Gastrocnemius medialis (tissue), 4 donors: Measurements from ENCODE around the gene SLC5A10. TPM values are rescaled to one million over a fixed set of nuclear protein-coding genes. Genes with fewer than 3 reads are reported as not detected.

ENCODE experiments used
- ATAC-seq, 2 donors: fragments of 150-250 bp; one replicate each; pipeline ENCODE4 v1.9.1; 2016
- DNase-seq, 2 donors: peaks; one replicate each; pipeline ENCODE4 v3.0.0-alpha.2; 2019
- H3K27ac ChIP-seq, 4 donors: fragments of 200-600 bp; sonication (generic); 1 replicate in 1 of 4; 2 replicates in 3 of 4; pipeline ENCODE4 v1.5.1; 2016 to 2018; ENCODE audit warnings: mild to moderate bottlenecking in 2 of 4, moderate library complexity in 1 of 4
- H3K27me3 ChIP-seq, 3 donors: fragments of 200-600 bp; sonication (generic) in 2 of 3; 1 replicate in 1 of 3; 2 replicates in 2 of 3; pipeline versions ENCODE4 v1.5.1 to v1.6.0; 2016 to 2019; ENCODE audit warnings: mild to moderate bottlenecking in 1 of 3, moderate library complexity in 1 of 3
- H3K36me3 ChIP-seq, 2 donors: fragments of 200-600 bp; sonication (generic) in 1 of 2; one replicate each; pipeline ENCODE4 v1.5.1; 2017 to 2018
- H3K4me1 ChIP-seq, 2 donors: fragments of 200-600 bp; sonication (generic) in 1 of 2; one replicate each; pipeline ENCODE4 v1.5.1; 2016 to 2017; ENCODE audit warnings: mild to moderate bottlenecking in 2 of 2
- H3K4me3 ChIP-seq, 4 donors: fragments of 200-600 bp; sonication (generic) in 3 of 4; 1 replicate in 1 of 4; 2 replicates in 3 of 4; pipeline ENCODE4 v1.5.1; 2016 to 2019; ENCODE audit warnings: mild to moderate bottlenecking in 2 of 4
- H3K9me3 ChIP-seq, 3 donors: fragments of 200-600 bp; sonication (generic) in 2 of 3; 1 replicate in 1 of 3; 2 replicates in 2 of 3; pipeline ENCODE4 v1.5.1; 2016 to 2019
- POLR2A ChIP-seq, 2 donors: fragments of 450-650 bp; IDR thresholded peaks; one replicate each; pipeline ENCODE4 v1.6.1; 2017; ENCODE audit warnings: antibody characterized with exemption in 2 of 2, mild to moderate bottlenecking in 2 of 2, moderate library complexity in 2 of 2
- in situ Hi-C, 4 donors: fragments of 200-750 bp; cut with MboI; loops; one replicate each; pipeline versions ENCODE4 v1.15.0 to v1.8.0; 2017; ENCODE audit warnings: low sequenced_read_pairs in 4 of 4
- intact Hi-C: fragments of 100-400 bp; cut with DNase I; formaldehyde crosslinking; loops from one replicate; pipeline ENCODE4 v1.15.1; 2023; ENCODE audit warnings: low total_unique reads
- total RNA-seq, 4 donors: library from RNA; depleted of rRNA; stranded (reverse); fragments of >200 nt; gene quantifications; one replicate each; pipeline versions ENCODE4 v1.1.0 to v1.2.3, GENCODE V29; 2016
- TF ChIP-seq, protein P1 (sequence below), 5 experiments: fragments of 450-650 bp in 3 of 5; fragments of 200-600 bp in 2 of 5; sonication (generic) in 2 of 5; IDR thresholded peaks in 4 of 5; conservative IDR thresholded peaks in 1 of 5; 1 replicate in 4 of 5; 2 replicates in 1 of 5; pipeline ENCODE4 v1.5.1; 2016 to 2019; ENCODE audit warnings: antibody characterized with exemption in 5 of 5, mild to moderate bottlenecking in 3 of 5, moderate library complexity in 3 of 5

The SLC5A10 gene
- total RNA-seq, 4 donors from 2014 or later, result not detected

DNA sequence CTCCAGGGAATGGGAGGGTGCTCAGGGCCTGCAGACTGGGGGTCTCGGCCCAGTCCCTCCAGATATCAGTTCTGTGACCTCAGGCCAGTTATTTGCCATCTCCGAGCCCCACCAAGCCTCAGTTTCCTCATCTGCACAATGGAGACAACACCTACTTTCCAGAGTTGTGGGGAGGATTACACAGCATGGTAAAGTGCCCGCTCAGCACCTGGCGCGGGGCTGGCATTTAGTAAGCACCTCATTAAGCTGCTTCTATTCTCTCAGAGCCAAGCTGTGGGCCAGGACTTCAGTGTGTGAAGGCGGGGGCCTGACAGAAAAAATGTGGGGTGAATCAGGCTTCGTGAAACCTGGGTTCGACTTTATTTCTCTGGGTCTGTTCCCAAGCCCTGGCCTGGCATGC lies 47.4 kb downstream of the SLC5A10 start:
- intact Hi-C loops, result no loop called here
- Histone ChIP-seq H3K27me3 (no peaks in the 10 kb centered on the region), H3K4me1 (peaks cover 0 to 5% of the 10 kb centered on the region in 2 donors), H3K27ac (no peak overlapping the region), H3K9me3 (no peaks in the 10 kb centered on the region), H3K36me3 (no peaks in the 10 kb centered on the region), H3K4me3 (no peak overlapping the region)
- TF ChIP-seq, protein P1, sequence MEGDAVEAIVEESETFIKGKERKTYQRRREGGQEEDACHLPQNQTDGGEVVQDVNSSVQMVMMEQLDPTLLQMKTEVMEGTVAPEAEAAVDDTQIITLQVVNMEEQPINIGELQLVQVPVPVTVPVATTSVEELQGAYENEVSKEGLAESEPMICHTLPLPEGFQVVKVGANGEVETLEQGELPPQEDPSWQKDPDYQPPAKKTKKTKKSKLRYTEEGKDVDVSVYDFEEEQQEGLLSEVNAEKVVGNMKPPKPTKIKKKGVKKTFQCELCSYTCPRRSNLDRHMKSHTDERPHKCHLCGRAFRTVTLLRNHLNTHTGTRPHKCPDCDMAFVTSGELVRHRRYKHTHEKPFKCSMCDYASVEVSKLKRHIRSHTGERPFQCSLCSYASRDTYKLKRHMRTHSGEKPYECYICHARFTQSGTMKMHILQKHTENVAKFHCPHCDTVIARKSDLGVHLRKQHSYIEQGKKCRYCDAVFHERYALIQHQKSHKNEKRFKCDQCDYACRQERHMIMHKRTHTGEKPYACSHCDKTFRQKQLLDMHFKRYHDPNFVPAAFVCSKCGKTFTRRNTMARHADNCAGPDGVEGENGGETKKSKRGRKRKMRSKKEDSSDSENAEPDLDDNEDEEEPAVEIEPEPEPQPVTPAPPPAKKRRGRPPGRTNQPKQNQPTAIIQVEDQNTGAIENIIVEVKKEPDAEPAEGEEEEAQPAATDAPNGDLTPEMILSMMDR (IDR thresholded peaks at IDR 0.05 in 4 of 5, conservative IDR thresholded peaks at IDR 0.05 in 1 of 5), result no peak
- TF ChIP-seq POLR2A (IDR thresholded peaks at IDR 0.05), result no peak
- in situ Hi-C loops, result no loop called here
- ATAC-seq (no peak), DNase-seq (no peak)

DNA sequence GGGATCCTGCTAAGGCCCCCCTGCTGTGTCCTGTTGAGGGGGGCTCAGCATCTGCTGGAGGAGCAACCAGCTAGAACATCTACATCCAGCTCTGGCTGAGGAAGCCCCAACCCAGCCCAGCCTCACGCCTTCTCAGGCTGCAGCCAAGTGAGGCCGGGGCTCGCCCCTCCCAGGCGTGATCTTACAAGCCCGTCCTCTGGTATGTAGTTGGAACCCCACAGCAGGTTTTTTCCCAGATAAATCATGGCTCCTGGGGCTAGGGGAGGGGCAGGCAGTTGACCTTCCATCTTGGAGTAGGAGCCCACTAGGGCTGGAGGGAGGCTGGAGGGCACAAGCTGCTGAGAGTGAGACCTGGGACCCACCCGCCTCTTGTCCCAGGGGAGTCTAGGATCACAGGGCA lies 47.9 kb downstream of the SLC5A10 start:
- Histone ChIP-seq H3K27me3 (no peaks in the 10 kb centered on the region), H3K36me3 (no peaks in the 10 kb centered on the region), H3K4me1 (peaks cover 0 to 7% of the 10 kb centered on the region in 2 donors), H3K27ac (no peak overlapping the region), H3K9me3 (no peaks in the 10 kb centered on the region), H3K4me3 (no peak overlapping the region)
- in situ Hi-C loops, result loop anchor here in 1 of 4 donors (25.0 kb wide), 1 partner anchor 188 kb away; no protein-coding TSS in a partner anchor
- DNase-seq, result no peak
- ATAC-seq, result no peak
- TF ChIP-seq, protein P1 (IDR thresholded peaks at IDR 0.05 in 4 of 5, conservative IDR thresholded peaks at IDR 0.05 in 1 of 5), result no peak
- TF ChIP-seq POLR2A (IDR thresholded peaks at IDR 0.05), result no peak
- intact Hi-C loops, result no loop called here

DNA sequence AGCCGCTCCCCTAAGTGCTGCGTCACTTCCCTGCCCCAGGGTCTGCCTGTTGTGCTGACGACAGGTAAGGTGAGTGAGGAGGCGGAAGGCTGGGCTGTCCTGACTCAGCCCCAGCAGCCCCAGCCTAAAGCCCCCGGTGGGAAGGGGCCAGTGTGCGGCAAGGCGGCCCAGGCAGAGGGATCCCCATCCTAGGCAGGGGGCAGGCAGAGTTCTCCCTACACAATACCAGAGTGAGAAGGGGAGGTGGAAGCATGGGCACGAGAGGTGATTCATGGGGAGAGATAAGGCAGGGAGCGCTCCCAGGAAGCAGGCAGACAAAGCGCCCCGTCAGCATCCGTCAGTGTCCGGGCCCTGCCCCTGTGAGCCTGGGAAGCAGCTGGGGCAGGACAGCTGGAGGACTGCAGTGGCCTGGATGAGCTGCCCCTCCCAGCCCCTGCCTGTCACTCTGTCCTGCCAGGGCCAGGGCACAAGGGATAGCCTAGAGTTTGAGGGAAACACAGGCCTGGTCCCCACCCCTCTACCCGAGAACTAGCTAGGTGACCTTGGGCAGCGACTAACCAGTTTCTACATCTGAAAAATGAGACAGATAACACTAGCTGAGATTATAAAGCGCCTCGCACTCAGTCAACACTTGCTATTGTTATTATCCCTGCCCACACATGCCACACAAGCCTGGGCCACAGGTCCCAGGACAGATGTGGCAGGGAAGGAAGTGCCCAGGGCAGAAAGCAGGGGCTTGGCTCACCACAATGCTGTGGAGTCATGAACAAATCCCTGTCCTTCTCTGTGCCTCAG lies 48.8 kb downstream of the SLC5A10 start:
- intact Hi-C loops, result no loop called here
- no peak overlapping the region for H3K27ac ChIP-seq
- TF ChIP-seq POLR2A (IDR thresholded peaks at IDR 0.05), result no peak
- TF ChIP-seq, protein P1 (IDR thresholded peaks at IDR 0.05 in 4 of 5, conservative IDR thresholded peaks at IDR 0.05 in 1 of 5), result no peak
- in situ Hi-C loops, result loop anchor here in 1 of 4 donors (25.0 kb wide), 1 partner anchor 188 kb away; no protein-coding TSS in a partner anchor
- DNase-seq, result no peak
- H3K4me3 ChIP-seq, result no peak overlapping the region
- H3K9me3 ChIP-seq, result no peaks in the 10 kb centered on the region
- peaks cover 0 to 10% of the 10 kb centered on the region in 2 donors for H3K4me1 ChIP-seq
- peaks cover 0 to 2% (median 0%) of the 10 kb centered on the region in 3 donors for H3K27me3 ChIP-seq
- H3K36me3 ChIP-seq, result no peaks in the 10 kb centered on the region
- ATAC-seq, result no peak

DNA sequence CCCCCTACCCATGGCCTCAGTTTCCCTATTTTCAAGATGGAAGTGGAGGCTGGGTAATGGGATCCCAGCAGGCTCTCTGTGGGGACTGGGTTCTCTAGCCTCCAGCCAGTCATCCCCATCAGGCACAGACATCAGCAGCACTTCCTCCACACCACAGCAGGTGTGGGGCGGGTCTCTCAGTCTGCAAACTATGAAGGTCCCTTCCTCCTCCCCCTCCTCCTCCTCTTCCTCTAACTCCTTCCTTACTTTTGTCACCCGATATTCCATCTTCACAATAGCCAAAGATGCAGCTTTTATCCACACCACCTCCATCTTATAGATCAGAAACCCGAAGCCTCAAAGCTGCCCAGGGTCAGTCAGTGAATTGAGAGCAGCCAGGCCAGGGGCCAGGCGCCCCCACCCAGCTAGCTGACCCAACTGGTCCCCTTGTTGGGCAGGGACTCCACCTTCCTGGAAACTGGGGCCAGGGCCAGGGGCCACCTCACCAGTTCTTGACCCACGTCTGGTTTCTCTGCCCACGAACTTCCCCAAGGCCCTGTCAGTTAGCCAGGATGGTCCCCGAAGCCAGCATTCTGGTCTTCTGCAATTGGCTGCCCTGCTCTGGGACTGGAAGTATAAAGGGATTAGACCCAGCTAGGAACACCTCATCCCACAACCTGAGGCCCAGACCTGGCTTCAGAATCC lies 50.1 kb downstream of the SLC5A10 start:
- in situ Hi-C loops (loop anchor here in 1 of 4 donors (25.0 kb wide), 1 partner anchor 190 kb away; no protein-coding TSS in a partner anchor), intact Hi-C loops (no loop called here)
- no peak for ATAC-seq
- H3K27ac ChIP-seq, result no peak overlapping the region
- TF ChIP-seq, protein P1 (IDR thresholded peaks at IDR 0.05 in 4 of 5, conservative IDR thresholded peaks at IDR 0.05 in 1 of 5), result no peak
- no peak for TF ChIP-seq POLR2A (IDR thresholded peaks at IDR 0.05)
- H3K27me3 ChIP-seq, result peaks cover 0 to 2% (median 0%) of the 10 kb centered on the region in 3 donors
- no peak overlapping the region for H3K4me3 ChIP-seq
- H3K9me3 ChIP-seq, result no peaks in the 10 kb centered on the region
- peaks cover 0 to 10% of the 10 kb centered on the region in 2 donors for H3K4me1 ChIP-seq
- H3K36me3 ChIP-seq, result no peaks in the 10 kb centered on the region
- no peak for DNase-seq
